ENCODE results near the gene BEGAIN.

DNA sequence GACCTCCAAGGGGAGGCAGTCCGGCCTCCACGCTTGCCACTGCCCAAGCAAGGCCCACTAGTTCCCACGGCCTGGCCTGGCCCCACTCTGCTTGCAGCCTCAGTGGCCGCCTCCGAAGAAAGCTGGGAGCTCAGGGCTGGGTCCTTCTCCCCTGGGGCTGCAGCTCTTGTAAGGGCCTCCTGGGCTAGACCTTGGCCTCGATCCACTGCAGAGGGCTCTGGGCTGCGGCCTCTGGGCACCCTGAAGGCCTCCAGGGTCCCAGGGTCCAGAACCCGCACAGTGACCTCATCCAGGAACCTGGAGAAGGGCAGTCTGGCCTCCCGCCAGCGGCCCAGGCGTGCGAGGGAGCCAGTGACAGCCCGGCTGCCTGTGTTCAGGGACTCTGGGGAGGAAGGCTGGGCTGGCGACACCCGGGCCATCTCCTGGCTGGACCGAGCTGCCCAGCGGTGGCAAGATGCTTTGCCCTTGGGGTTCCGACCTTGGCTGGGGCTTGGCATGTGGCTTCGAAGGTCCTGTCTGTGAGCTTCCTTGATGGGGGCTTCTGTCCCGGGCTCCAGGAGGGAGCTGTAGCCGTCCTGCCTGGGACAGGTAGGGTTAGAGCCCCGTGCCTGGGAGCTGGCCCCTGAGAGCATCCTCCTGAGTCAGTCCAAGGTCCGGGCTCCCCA, 9.8 kb downstream of the BEGAIN start:
- TF ChIP-seq POLR2A (IDR thresholded peaks at IDR 0.05) = no peak
- TF ChIP-seq, protein P1, sequence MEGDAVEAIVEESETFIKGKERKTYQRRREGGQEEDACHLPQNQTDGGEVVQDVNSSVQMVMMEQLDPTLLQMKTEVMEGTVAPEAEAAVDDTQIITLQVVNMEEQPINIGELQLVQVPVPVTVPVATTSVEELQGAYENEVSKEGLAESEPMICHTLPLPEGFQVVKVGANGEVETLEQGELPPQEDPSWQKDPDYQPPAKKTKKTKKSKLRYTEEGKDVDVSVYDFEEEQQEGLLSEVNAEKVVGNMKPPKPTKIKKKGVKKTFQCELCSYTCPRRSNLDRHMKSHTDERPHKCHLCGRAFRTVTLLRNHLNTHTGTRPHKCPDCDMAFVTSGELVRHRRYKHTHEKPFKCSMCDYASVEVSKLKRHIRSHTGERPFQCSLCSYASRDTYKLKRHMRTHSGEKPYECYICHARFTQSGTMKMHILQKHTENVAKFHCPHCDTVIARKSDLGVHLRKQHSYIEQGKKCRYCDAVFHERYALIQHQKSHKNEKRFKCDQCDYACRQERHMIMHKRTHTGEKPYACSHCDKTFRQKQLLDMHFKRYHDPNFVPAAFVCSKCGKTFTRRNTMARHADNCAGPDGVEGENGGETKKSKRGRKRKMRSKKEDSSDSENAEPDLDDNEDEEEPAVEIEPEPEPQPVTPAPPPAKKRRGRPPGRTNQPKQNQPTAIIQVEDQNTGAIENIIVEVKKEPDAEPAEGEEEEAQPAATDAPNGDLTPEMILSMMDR (IDR thresholded peaks at IDR 0.05) = no peak

Data from adrenal gland (tissue), 5 donors.